ENCODE results near the gene TMX2.
"Not testable (repeated sequence)": the region's sequence is repeated elsewhere in the genome, so short reads cannot be mapped to it uniquely, and the experiment has no call there.

The TMX2 gene

GRCh38 chr11:57713835-57714234 lies 1.4 kb downstream of the TMX2 start:
- no peak for DNase-seq

- not testable (repeated sequence) for DNase-seq
Measured at GRCh38 chr11:57716726-57717125, 4.3 kb downstream of the TMX2 start.

GRCh38 chr11:57727185-57727584 lies 14.8 kb downstream of the TMX2 start:
- no peak for DNase-seq

DNA sequence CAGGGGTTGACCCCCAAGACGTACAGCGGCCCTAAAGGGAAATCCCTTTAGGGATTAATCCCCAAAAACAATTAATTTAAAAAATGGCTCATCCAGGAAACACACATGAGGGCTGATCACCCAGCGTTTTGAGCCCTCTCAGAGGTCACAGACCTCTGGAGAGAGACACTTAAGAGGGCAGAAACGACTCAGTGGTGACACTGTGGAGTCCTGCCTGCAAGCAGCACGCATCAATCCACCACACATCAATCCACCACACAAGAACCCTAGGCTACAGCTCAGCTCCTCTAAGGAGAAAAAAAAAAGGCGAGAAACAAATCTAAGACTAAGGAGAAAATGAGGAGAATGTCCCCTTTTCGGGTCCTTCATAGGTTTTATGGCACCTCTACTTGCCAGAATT lies 16.4 kb downstream of the TMX2 start:
- DNase-seq, result no peak

DNA sequence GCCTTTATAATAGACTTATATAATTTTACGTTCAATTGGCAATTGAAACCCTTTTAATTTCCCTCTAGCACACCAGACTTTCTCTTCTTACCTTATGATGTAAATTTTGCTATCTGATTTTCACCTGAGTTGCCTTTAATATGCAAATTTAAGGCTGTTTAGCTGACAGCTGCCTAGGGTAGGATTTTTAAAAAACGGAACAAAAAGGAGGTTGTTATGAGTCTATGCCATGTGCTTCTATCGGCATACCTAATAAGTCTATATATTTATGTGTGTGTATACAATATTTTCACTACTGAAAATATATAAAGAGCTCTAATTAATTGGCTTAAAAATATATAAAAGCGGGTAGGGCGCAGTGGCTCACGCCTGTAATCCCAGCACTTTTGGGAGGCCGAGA lies 17.1 kb downstream of the TMX2 start:
- DNase-seq, result no peak

DNA sequence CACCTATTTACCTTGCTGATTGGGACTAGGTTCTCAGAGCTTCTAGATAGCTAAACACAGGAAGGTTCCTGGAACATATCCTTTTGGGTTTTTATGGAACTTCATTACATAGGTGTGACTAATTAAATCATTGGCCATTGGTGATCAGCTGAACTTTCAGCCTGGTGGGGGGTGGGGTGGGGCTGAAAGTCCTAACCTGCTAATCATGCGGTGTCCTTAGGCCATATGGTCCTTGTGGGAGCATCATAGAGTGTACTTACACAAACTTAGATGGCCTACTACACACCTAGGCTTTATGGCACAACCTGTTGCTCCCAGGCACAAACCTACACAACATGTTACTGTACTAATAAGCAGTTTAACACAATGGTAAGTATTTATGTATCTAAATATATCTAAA lies 20.3 kb downstream of the TMX2 start:
- DNase-seq, result no peak

GRCh38 chr11:57735619-57736298 lies 23.4 kb downstream of the TMX2 start:
- DNase-seq, result no peak

DNA sequence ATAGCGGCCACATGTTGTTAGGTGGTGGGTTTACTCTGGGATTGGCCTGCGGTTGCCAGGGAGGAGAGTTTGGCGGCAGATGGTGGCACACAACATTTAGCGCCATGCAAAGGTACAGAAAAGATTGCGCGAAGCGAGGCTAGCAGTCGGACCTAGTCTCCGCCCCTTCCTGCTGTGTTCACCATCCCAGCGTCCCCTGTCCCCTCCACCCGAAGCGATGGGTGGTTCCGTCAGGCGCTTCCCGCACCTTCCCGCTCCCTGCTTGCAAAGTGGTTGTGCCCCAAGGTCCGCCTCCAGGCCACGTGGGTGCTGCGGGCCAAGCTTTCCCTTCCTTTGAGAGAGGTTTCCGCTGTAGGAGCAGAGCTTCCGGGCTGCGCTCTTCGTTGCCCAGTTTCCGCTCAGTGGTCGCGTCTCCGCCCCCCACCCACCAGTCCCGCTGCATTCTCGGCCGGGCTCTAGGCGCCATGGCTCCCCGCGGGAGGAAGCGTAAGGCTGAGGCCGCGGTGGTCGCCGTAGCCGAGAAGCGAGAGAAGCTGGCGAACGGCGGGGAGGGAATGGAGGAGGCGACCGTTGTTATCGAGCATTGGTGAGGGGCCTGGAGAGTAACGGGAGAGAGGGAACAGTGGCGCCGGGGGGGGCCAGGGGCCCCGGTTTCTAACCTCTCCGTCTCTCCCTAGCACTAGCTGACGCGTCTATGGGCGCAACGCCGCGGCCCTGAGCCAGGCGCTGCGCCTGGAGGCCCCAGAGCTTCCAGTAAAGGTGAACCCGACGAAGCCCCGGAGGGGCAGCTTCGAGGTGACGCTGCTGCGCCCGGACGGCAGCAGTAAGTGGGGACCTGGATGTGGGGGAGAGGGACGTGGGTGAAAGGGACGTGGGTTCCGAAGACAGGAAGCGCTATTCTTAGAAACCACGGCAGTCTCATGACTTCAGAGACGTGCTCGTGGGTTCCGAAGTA lies 29.0 kb downstream of the TMX2 start, which contains the start of gene SELENOH:
TSS of gene SELENOH (plus strand) at position 360 of the 955 bp plus-strand sequence. CDS start at position 465, 105 bp downstream.
- DNase-seq, result peak; percentile 91

GRCh38 chr11:57742087-57742452 lies 29.7 kb downstream of the TMX2 start:
- DNase-seq, result no peak

- no peak for DNase-seq
Measured at GRCh38 chr11:57744357-57744756, 32.0 kb downstream of the TMX2 start.

- DNase-seq, result no peak
Measured at GRCh38 chr11:57745206-57745605, 32.8 kb downstream of the TMX2 start.

DNA sequence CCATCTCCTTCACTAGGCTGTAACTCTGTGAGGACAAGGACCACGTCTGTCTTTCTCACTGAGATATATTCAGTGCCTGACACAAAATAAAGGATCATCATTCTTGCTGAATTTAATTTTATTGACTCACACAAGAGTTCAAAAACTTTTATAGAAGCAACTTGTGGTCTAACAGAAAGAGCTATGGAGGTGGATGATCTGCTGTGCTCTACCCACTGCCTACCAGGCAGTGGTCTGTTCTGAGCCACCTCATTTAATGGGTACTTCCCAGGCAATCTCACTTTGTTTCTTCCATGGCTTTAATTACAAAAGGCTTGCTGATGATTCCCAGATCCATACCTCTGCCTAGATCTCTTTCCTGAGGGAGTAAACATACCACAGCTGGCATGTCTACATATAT lies 34.5 kb downstream of the TMX2 start:
- no peak for DNase-seq

GRCh38 chr11:57751176-57751575 lies 38.8 kb downstream of the TMX2 start:
- no peak for DNase-seq

DNA sequence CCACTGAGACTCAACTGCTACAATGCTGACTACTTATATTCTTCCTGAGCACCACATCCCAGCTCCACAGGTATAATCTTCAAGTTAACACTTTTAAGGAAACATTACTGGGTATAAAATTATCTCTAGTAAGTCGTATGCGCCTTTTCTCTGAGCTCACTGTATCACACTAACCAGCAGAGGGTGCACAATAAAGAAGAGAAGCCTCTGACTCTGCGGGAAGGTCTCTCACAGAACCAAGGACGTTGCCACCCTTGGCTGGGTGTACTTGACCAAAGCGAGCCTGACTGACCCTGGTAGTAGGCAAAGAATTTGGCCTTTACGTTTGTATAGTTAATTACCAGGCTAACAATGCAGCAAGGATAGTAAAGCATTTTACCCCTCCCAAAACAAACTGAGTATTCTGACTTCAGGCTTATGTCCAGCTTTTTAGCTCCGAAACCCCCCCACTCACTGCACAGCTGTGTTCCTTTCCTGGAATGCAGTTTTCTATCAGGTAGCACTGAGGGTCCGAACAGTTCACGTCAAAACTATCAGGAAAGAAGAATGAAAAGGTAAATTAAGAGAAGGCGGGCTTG lies 39.4 kb downstream of the TMX2 start, which contains the start of gene BTBD18:
TSS of gene BTBD18 (minus strand) at position 144 of the 578 bp plus-strand sequence. CDS start 631 bp downstream, outside the sequence.
- DNase-seq, result no peak

GRCh38 chr11:57752954-57753353 lies 40.6 kb downstream of the TMX2 start:
- no peak for DNase-seq

DNA sequence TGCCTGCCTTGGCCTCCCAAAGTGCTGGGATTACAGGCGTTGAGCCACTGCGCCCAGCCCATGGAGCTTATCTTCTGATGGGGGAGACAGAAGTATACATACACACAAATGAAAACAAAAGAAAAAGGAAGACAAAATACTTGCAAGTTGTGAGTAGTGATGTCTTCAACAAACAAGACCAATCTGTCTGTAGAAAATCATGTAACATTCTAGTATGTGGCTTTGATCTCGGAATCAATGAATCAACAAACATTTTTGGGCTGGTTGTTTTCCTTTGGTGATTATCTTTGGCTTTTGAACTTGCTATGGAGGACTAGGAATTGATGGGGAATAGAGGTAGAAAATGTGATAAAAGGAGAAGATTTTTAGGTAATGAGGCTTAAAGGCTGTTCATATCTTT lies 45.8 kb downstream of the TMX2 start:
- no peak for DNase-seq

DNA sequence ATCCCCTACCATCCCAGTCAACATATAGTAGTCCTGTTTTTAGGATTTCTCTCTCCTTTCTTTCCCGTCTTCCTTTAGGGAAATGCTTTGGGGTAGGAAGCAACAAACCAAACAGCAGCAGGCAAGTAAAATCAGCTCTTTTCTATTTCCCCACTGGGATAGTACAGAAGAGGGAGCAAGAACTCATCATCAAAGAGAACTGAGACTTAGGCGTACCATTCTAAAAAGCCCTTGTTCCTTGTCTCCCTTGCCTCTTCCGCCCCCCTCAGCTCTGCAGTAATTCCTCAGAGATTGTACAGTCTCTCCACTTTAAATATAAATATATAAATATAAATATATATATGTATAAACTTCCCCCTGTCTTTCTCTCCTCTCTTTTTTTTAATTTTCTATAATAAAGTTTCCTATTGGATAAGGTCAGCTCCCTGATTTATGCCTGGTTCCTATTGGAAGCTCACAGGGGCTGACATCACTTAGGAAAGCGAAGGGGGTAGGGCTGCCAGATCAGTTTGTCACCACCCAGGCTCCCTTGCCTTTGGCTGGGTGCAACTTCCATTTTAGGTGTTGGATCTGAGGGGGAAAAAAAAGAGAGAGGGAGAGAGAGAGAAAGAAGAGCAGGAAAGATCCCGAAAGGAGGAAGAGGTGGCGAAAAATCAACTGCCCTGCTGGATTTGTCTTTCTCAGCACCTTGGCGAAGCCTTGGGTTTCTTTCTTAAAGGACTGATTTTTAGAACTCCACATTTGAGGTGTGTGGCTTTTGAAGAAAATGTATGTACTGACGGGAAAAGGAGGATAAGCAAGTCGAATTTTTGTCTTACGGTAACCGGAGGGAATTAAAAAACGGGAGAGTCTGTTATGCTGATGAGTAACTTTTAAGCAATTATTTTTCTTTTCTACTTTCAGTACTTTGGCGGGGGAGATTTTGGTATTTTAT lies 49.2 kb downstream of the TMX2 start, which contains the start of gene CTNND1:
TSS of gene CTNND1 (plus strand) at position 502 of the 934 bp plus-strand sequence. CDS start 29,677 bp downstream, outside the sequence.
- DNase-seq, result no peak

GRCh38 chr11:57762235-57762861 lies 50.0 kb downstream of the TMX2 start:
- DNase-seq, result no peak

- no peak for DNase-seq
Measured at GRCh38 chr11:57763568-57763967, 51.2 kb downstream of the TMX2 start.

DNA sequence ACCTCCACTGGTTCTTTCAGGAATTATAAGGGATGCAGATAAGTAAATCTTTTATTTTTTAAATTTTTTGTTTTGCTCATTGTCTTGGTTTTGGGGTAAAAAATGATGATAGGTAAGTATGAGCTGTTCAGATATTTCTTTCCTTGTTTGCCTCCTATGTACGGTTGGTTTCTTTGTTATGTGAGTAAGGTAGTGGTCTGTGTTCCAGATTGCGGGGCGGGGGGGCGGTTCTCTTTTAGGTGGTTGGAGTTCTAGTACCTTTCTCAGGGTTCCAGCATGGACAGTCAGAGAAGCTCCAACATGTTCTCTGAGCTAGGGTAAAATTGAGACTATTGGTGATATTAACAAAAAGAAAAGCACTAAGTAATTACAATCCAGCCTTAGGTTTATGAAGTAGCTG lies 51.6 kb downstream of the TMX2 start:
- no peak for DNase-seq

- no peak for DNase-seq
Measured at GRCh38 chr11:57764566-57764965, 52.2 kb downstream of the TMX2 start.

GRCh38 chr11:57764972-57765371 lies 52.6 kb downstream of the TMX2 start:
- DNase-seq, result no peak
